Muscle layer of colon (tissue), 2 donors: ENCODE results near the gene GALNT14.

ENCODE experiments used
- H3K27ac ChIP-seq: one replicate; pipeline ENCODE4 v1.7.0; 2013; ENCODE audit warnings: low read depth, mild to moderate bottlenecking, low read length, moderate library complexity
- H3K27me3 ChIP-seq, 2 donors: one replicate each; pipeline ENCODE4 v1.7.0; 2013; ENCODE audit warnings: low read length in 2 of 2, mild to moderate bottlenecking in 2 of 2; ENCODE audit not compliant: insufficient read depth in 2 of 2, control insufficient read depth in 1 of 2
- H3K36me3 ChIP-seq: one replicate; pipeline ENCODE4 v1.7.0; 2013; ENCODE audit warnings: mild to moderate bottlenecking, low read length; ENCODE audit not compliant: insufficient read depth
- H3K4me1 ChIP-seq: one replicate; pipeline ENCODE4 v1.7.0; 2013; ENCODE audit warnings: mild to moderate bottlenecking, low read length; ENCODE audit not compliant: insufficient read depth
- H3K4me3 ChIP-seq, 2 donors: one replicate each; pipeline ENCODE4 v1.7.0; 2013; ENCODE audit warnings: low read length in 2 of 2, low read depth in 1 of 2, mild to moderate bottlenecking in 1 of 2, moderate library complexity in 1 of 2
- H3K9ac ChIP-seq: one replicate; pipeline ENCODE4 v1.7.0; 2013; ENCODE audit warnings: low read length
- H3K9me3 ChIP-seq: one replicate; pipeline ENCODE4 v1.7.0; 2013; ENCODE audit warnings: mild to moderate bottlenecking, low read length
- donor health status: abdominal sarcoma.
- donor health status: Adenocarcinoma of cecum.

Gene GALNT14

GRCh38 chr2:30985493-30986230 is 152.6 kb downstream of the GALNT14 start:
- Histone ChIP-seq H3K9ac (no peak overlapping the region), H3K4me1 (peaks cover 13% of the 10 kb centered on the region), H3K4me3 (no peak overlapping the region), H3K27ac (no peak overlapping the region), H3K9me3 (no peaks in the 10 kb centered on the region), H3K27me3 (no peaks in the 10 kb centered on the region), H3K36me3 (no peaks in the 10 kb centered on the region)

- Histone ChIP-seq H3K27me3 (no peaks in the 10 kb centered on the region), H3K9me3 (no peaks in the 10 kb centered on the region), H3K9ac (no peak overlapping the region), H3K4me1 (peaks cover 21% of the 10 kb centered on the region), H3K27ac (no peak overlapping the region), H3K4me3 (no peak overlapping the region), H3K36me3 (no peaks in the 10 kb centered on the region)
Measured at GRCh38 chr2:30984148-30984547, 154.1 kb downstream of the GALNT14 start.

- no peak overlapping the region for H3K4me3 ChIP-seq
- H3K4me1 ChIP-seq = peaks cover 21% of the 10 kb centered on the region
- no peak overlapping the region for H3K27ac ChIP-seq
- no peaks in the 10 kb centered on the region for H3K9me3 ChIP-seq
- no peak overlapping the region for H3K9ac ChIP-seq
- H3K27me3 ChIP-seq = no peaks in the 10 kb centered on the region
- H3K36me3 ChIP-seq = no peaks in the 10 kb centered on the region
Measured at GRCh38 chr2:30981510-30981909, 156.7 kb downstream of the GALNT14 start.

- Histone ChIP-seq H3K4me1 (peaks cover 21% of the 10 kb centered on the region), H3K9ac (no peak overlapping the region), H3K27ac (no peak overlapping the region), H3K9me3 (no peaks in the 10 kb centered on the region), H3K36me3 (no peaks in the 10 kb centered on the region), H3K27me3 (no peaks in the 10 kb centered on the region), H3K4me3 (no peak overlapping the region)
Measured at GRCh38 chr2:30981096-30981495, 157.1 kb downstream of the GALNT14 start.

- H3K4me1 ChIP-seq = peaks cover 21% of the 10 kb centered on the region
- H3K4me3 ChIP-seq = no peak overlapping the region
- no peaks in the 10 kb centered on the region for H3K36me3 ChIP-seq
- no peak overlapping the region for H3K9ac ChIP-seq
- no peaks in the 10 kb centered on the region for H3K9me3 ChIP-seq
- no peak overlapping the region for H3K27ac ChIP-seq
- H3K27me3 ChIP-seq = no peaks in the 10 kb centered on the region
Measured at GRCh38 chr2:30979822-30980245, 158.4 kb downstream of the GALNT14 start.

- Histone ChIP-seq H3K4me1 (peaks cover 21% of the 10 kb centered on the region), H3K9ac (no peak overlapping the region), H3K27me3 (no peaks in the 10 kb centered on the region), H3K9me3 (no peaks in the 10 kb centered on the region), H3K4me3 (no peak overlapping the region), H3K36me3 (no peaks in the 10 kb centered on the region), H3K27ac (no peak overlapping the region)
Measured at GRCh38 chr2:30978854-30979253, 159.4 kb downstream of the GALNT14 start.

- no peaks in the 10 kb centered on the region for H3K9me3 ChIP-seq
- H3K27me3 ChIP-seq = no peaks in the 10 kb centered on the region
- H3K4me1 ChIP-seq = peaks cover 21% of the 10 kb centered on the region
- no peak overlapping the region for H3K4me3 ChIP-seq
- H3K36me3 ChIP-seq = no peaks in the 10 kb centered on the region
- no peak overlapping the region for H3K27ac ChIP-seq
- no peak overlapping the region for H3K9ac ChIP-seq
Measured at GRCh38 chr2:30978044-30978443, 160.2 kb downstream of the GALNT14 start.

GRCh38 chr2:30975156-30975555 is 163.1 kb downstream of the GALNT14 start:
- H3K36me3 ChIP-seq = no peaks in the 10 kb centered on the region
- H3K4me1 ChIP-seq = peaks cover 3% of the 10 kb centered on the region
- no peaks in the 10 kb centered on the region for H3K27me3 ChIP-seq
- H3K27ac ChIP-seq = no peak overlapping the region
- H3K4me3 ChIP-seq = no peak overlapping the region
- H3K9ac ChIP-seq = no peak overlapping the region
- H3K9me3 ChIP-seq = no peaks in the 10 kb centered on the region

- peaks cover 0 to under 1% of the 10 kb centered on the region in 2 donors for H3K27me3 ChIP-seq
- no peaks in the 10 kb centered on the region for H3K4me1 ChIP-seq
- H3K9ac ChIP-seq = no peak overlapping the region
- no peak overlapping the region for H3K27ac ChIP-seq
- H3K36me3 ChIP-seq = no peaks in the 10 kb centered on the region
- no peak overlapping the region for H3K4me3 ChIP-seq
- no peaks in the 10 kb centered on the region for H3K9me3 ChIP-seq
Measured at GRCh38 chr2:30974554-30974953, 163.7 kb downstream of the GALNT14 start.

GRCh38 chr2:30974092-30974491 is 164.1 kb downstream of the GALNT14 start:
- Histone ChIP-seq H3K9ac (no peak overlapping the region), H3K4me1 (no peaks in the 10 kb centered on the region), H3K36me3 (no peaks in the 10 kb centered on the region), H3K27ac (no peak overlapping the region), H3K9me3 (no peaks in the 10 kb centered on the region), H3K4me3 (no peak overlapping the region), H3K27me3 (peaks cover 0 to 5% of the 10 kb centered on the region in 2 donors)

GRCh38 chr2:30971231-30972025 is 166.8 kb downstream of the GALNT14 start:
- Histone ChIP-seq H3K9ac (no peak overlapping the region), H3K27ac (no peak overlapping the region), H3K9me3 (no peaks in the 10 kb centered on the region), H3K27me3 (peaks cover 5 to 7% of the 10 kb centered on the region in 2 donors), H3K36me3 (no peaks in the 10 kb centered on the region), H3K4me1 (no peaks in the 10 kb centered on the region), H3K4me3 (no peak overlapping the region)
